IMR-90 (cell line): Measurements from ENCODE around the gene ATG2A. TPM values are rescaled to one million over a fixed set of nuclear protein-coding genes. Genes with fewer than 3 reads are reported as not detected.

ENCODE experiments used
- ATAC-seq: fragments of 200-7000 bp; cut with Tn5 transposase; 2 replicates; pipeline ENCODE4 v1.9.1; 2020; ENCODE audit warnings: low read depth, mild to moderate bottlenecking, moderate library complexity
- BruUV-seq: library from RNA; stranded (reverse); fragments of 400-500 nt; replicated peaks from 2 replicates; lab custom pipeline; 2021; lab: Mats Ljungman, UMichigan
- CTCF ChIA-PET: fragments of 300-600 bp; formaldehyde crosslinking; extraction: SDS; loops from one replicate; lab custom pipeline; 2021; ENCODE audit warnings: antibody characterized with exemption; lab: Yijun Ruan, JAX
- POLR2A ChIA-PET: fragments of 300-600 bp; sonication (Branson Sonifier 250); formaldehyde crosslinking; loops from one replicate; lab custom pipeline; 2022; ENCODE audit warnings: antibody characterized with exemption; ENCODE audit not compliant: unreplicated experiment; lab: Charles Lee
- DNase-seq: peaks from one replicate; pipeline ENCODE4 v3.0.0; 2013
- H2AFZ ChIP-seq: replicated peaks from 2 replicates; pipeline ENCODE3; 2013; ENCODE audit warnings: low read length, mild to moderate bottlenecking; ENCODE audit not compliant: poor library complexity
- H2AK5ac ChIP-seq: 2 replicates; pipeline ENCODE4 v1.6.1; 2013; ENCODE audit warnings: low read depth, low read length, inconsistent platforms
- H2AK9ac ChIP-seq: replicated peaks from 2 replicates; pipeline ENCODE3; 2013; ENCODE audit warnings: mild to moderate bottlenecking, low read depth, low read length, moderate library complexity; ENCODE audit not compliant: poor library complexity
- H2BK120ac ChIP-seq: 2 replicates; pipeline ENCODE4 v1.6.1; 2013; ENCODE audit warnings: low read depth, low read length, inconsistent platforms
- H2BK15ac ChIP-seq: 3 replicates; pipeline ENCODE4 v1.6.1; 2013; ENCODE audit warnings: low read depth, low read length, inconsistent platforms
- H2BK20ac ChIP-seq: 2 replicates; pipeline ENCODE4 v1.6.1; 2013; ENCODE audit warnings: low read depth, mild to moderate bottlenecking, inconsistent platforms, low read length, moderate library complexity
- H2BK5ac ChIP-seq: 2 replicates; pipeline ENCODE4 v1.6.1; 2013; ENCODE audit warnings: mild to moderate bottlenecking, low read depth, low read length, inconsistent platforms; ENCODE audit not compliant: poor library complexity, severe bottlenecking
- H3K14ac ChIP-seq: replicated peaks from 2 replicates; pipeline ENCODE4 v1.6.1; 2013; ENCODE audit warnings: low read depth, low read length, inconsistent platforms
- H3K18ac ChIP-seq: 2 replicates; pipeline ENCODE4 v1.6.1; 2013; ENCODE audit warnings: low read depth, low read length, control low read depth
- H3K23ac ChIP-seq: 2 replicates; pipeline ENCODE4 v1.6.1; 2013; ENCODE audit warnings: low read depth, low read length, inconsistent platforms
- H3K27ac ChIP-seq: 2 replicates; pipeline ENCODE4 v1.5.1; 2013; ENCODE audit warnings: mild to moderate bottlenecking, control low read depth, low read length; ENCODE audit not compliant: insufficient read depth
- H3K27me3 ChIP-seq: 2 replicates; pipeline ENCODE4 v1.6.1; 2013; ENCODE audit warnings: low read length; ENCODE audit not compliant: control insufficient read depth, insufficient read depth
- H3K36me3 ChIP-seq: 2 replicates; pipeline ENCODE4 v1.6.1; 2013; ENCODE audit warnings: low read length, mixed read lengths; ENCODE audit not compliant: control insufficient read depth, insufficient read depth
- H3K4ac ChIP-seq: 2 replicates; pipeline ENCODE4 v1.6.1; 2013; ENCODE audit warnings: low read depth, low read length, inconsistent platforms
- H3K4me1 ChIP-seq: 2 replicates; pipeline ENCODE4 v1.6.1; 2013; ENCODE audit warnings: low read length, mixed read lengths; ENCODE audit not compliant: control insufficient read depth, insufficient read depth
- H3K4me2 ChIP-seq: 2 replicates; pipeline ENCODE4 v1.6.1; 2013; ENCODE audit warnings: low read depth, mild to moderate bottlenecking, control low read depth, low read length, moderate library complexity
- H3K4me3 ChIP-seq: 2 replicates; pipeline ENCODE4 v1.5.1; 2013; ENCODE audit warnings: low read depth, mild to moderate bottlenecking, control low read depth, low read length, moderate library complexity; ENCODE audit not compliant: insufficient read depth
- H3K56ac ChIP-seq: 2 replicates; pipeline ENCODE4 v1.6.1; 2013; ENCODE audit warnings: low read length, inconsistent platforms; ENCODE audit not compliant: insufficient read depth; ENCODE audit errors: extremely low read depth
- H3K79me1 ChIP-seq, 2 experiments: 2 replicates each; pipeline ENCODE4 v1.6.1; 2013; ENCODE audit warnings: low read length in 2 of 2, inconsistent platforms in 1 of 2, low read depth in 1 of 2
- H3K9ac ChIP-seq: 2 replicates; pipeline ENCODE4 v1.6.1; 2013; ENCODE audit warnings: low read depth, low read length, control low read depth
- H3K9me1 ChIP-seq: 2 replicates; pipeline ENCODE4 v1.6.1; 2013; ENCODE audit warnings: low read length, inconsistent platforms; ENCODE audit not compliant: insufficient read depth
- H3K9me3 ChIP-seq: 2 replicates; pipeline ENCODE4 v1.6.1; 2013; ENCODE audit warnings: low read length; ENCODE audit not compliant: control insufficient read depth, insufficient read depth
- H4K20me1 ChIP-seq: 2 replicates; pipeline ENCODE4 v1.6.1; 2013; ENCODE audit warnings: low read length, inconsistent platforms; ENCODE audit not compliant: insufficient read depth
- H4K5ac ChIP-seq: 2 replicates; pipeline ENCODE4 v1.6.1; 2013; ENCODE audit warnings: mild to moderate bottlenecking, low read depth, low read length, control low read depth
- H4K8ac ChIP-seq, 2 experiments: 2 replicates each; pipeline ENCODE4 v1.6.1; 2013; ENCODE audit warnings: low read depth in 2 of 2, low read length in 2 of 2, control low read depth in 1 of 2, inconsistent platforms in 1 of 2
- H4K91ac ChIP-seq: 2 replicates; pipeline ENCODE4 v1.6.1; 2013; ENCODE audit warnings: low read depth, low read length, inconsistent platforms; ENCODE audit not compliant: insufficient read depth
- WGBS, 2 experiments: methylation state at CpG; one replicate each; pipeline versions ENCODE4 v1.1.5 to v1.1.7; 2013; ENCODE audit warnings: missing lambda C conversion rate in 2 of 2; ENCODE audit not compliant: insufficient read length in 1 of 2; ENCODE audit errors: extremely low coverage in 2 of 2; 5-methylcytosine and 5-hydroxymethylcytosine counted together
- dilution Hi-C: fragments of 300-500 bp; cut with HindIII; formaldehyde crosslinking; loops from one replicate; pipeline ENCODE4 v1.14.3; 2018; ENCODE audit warnings: low sequenced_read_pairs; ENCODE audit not compliant: unreplicated experiment
- in situ Hi-C: fragments of 300-500 bp; cut with MboI; formaldehyde crosslinking; loops from 3 replicates; pipeline ENCODE4 v1.14.3; 2019; ENCODE audit warnings: low sequenced_read_pairs, inconsistent platforms, mixed read lengths
- intact Hi-C: fragments of 100-400 bp; cut with micrococcal nuclease; formaldehyde crosslinking; loops from 2 replicates; pipeline ENCODE4 v1.10.0; 2022
- polyA plus RNA-seq, 3 experiments: library from polyadenylated mRNA; depleted of rRNA; stranded (reverse); fragments of >200 nt; gene quantifications; 2 replicates each; pipeline ENCODE4 v1.2.3, GENCODE V29; 2012; ENCODE audit warnings: low replicate concordance in 1 of 3
- total RNA-seq: library from RNA; depleted of rRNA; stranded (reverse); fragments of >200 nt; gene quantifications from 2 replicates; pipeline ENCODE4 v1.2.3, GENCODE V29; 2012
- TF ChIP-seq, protein P1 (sequence below): fragments of 150-350 bp; IDR thresholded peaks from 2 replicates; pipeline ENCODE4 v1.6.1; 2016; ENCODE audit warnings: low read depth, mild to moderate bottlenecking, low read length, moderate library complexity, borderline replicate concordance

ATG2A gene
- total and polyA plus RNA-seq, 2 of the 4 experiments (the other 2 are of a cell fraction), result 3.2 to 10.5 TPM

- intact Hi-C loops, result no loop called here
Observed at GRCh38 chr11:64891880-64892279, 25.1 kb downstream of the ATG2A start.

More at GRCh38 chr11:64891880-64892279, 25.1 kb downstream of the ATG2A start:
- no peak for DNase-seq
- Histone ChIP-seq H2AK5ac (0 out of 2 replicates have a peak overlapping the region, but pooled peaks have one; percentile 10), H2AFZ (no peak overlapping the region), H3K56ac (no peak overlapping the region), H3K27me3 (no peaks in the 10 kb centered on the region), H2BK5ac (no peak overlapping the region), H3K9me1 (0 out of 2 replicates have a peak, but pooled peaks cover 3% of the 10 kb centered on the region), H3K18ac (no peak overlapping the region), H3K9ac (no peak overlapping the region), H3K79me1 (peaks cover 0 to 3% of the 10 kb centered on the region in 2 experiments; a peak in 1 of 4 replicates), H3K4ac (no peak overlapping the region), H2BK120ac (no peak overlapping the region), H3K14ac (no peak overlapping the region), H2BK20ac (no peak overlapping the region), H4K8ac (no peak overlapping the region), H3K4me3 (no peak overlapping the region), H3K4me1 (peaks cover 5% of the 10 kb centered on the region; the same call in 1 of the 2 replicates), H3K36me3 (peaks cover 9% of the 10 kb centered on the region; the same call in 1 of the 2 replicates), H3K4me2 (no peak overlapping the region), H3K23ac (no peak overlapping the region), H4K5ac (no peak overlapping the region), H3K27ac (no peak overlapping the region), H2BK15ac (no peak overlapping the region), H4K91ac (no peak overlapping the region), H4K20me1 (peaks cover 4% of the 10 kb centered on the region; the same call in 1 of the 2 replicates), H3K9me3 (no peaks in the 10 kb centered on the region), H2AK9ac (peak overlapping the region; percentile 40)
- TF ChIP-seq, protein P1, sequence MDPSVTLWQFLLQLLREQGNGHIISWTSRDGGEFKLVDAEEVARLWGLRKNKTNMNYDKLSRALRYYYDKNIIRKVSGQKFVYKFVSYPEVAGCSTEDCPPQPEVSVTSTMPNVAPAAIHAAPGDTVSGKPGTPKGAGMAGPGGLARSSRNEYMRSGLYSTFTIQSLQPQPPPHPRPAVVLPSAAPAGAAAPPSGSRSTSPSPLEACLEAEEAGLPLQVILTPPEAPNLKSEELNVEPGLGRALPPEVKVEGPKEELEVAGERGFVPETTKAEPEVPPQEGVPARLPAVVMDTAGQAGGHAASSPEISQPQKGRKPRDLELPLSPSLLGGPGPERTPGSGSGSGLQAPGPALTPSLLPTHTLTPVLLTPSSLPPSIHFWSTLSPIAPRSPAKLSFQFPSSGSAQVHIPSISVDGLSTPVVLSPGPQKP, result no peak
- 50% methylated on average over 1 of the region's 5 CpGs; no CpG with 5 or more reads in 1 of the 2 experiments for WGBS, 2 experiments
- dilution Hi-C loops (no loop called here), in situ Hi-C loops (loop anchor here (5.0 kb wide), 1 partner anchor 45 kb away; no protein-coding TSS in a partner anchor)
- ChIA-PET CTCF (interaction anchor here (0.6 kb wide), 1 partner anchor 37 kb away, joined by 3 read pairs; no protein-coding TSS in a partner anchor), POLR2A (no interaction called here)
- no TSS peak for BruUV-seq
- ATAC-seq, result no peak
